Measurements from ENCODE around the gene ASB2. TPM values are rescaled to one million over a fixed set of nuclear protein-coding genes. Genes with fewer than 3 reads are reported as not detected.
A peak's percentile ranks its signal among the peaks of the same experiment; 100 is the strongest.

The ASB2 gene
- total and polyA plus RNA-seq, 2 of the 13 experiments (the other 11 are each of a cell fraction or from before 2014, with no cell fraction given), result 0.82 to 4.1 TPM

DNA sequence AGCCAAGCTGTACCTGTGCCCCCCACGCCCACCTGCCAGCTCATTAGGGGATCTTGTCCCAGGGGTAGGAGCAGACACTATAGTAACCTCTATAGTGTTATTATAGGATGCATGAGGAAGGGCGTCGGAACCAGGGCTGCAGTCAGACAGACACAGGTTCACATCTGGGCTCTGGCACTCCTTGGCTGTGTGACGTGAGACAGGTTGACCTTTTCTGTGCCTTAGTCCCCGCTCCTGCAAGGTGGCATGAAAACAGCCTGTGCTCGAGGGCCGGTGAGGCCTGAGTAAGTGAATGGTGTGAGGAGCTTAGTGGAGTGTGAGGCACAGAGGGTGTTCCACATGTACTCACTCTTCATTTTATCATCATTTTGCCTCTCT is 19.0 kb downstream of the ASB2 start:
- H3K27me3 ChIP-seq (ENCODE audit: control insufficient read depth in 1 of 2, insufficient read depth in 2 of 2, low read length in 2 of 2), result no peaks in the 10 kb centered on the region
- no peaks in the 10 kb centered on the region for H3K79me2 ChIP-seq (ENCODE audit: insufficient read depth, low read length)
- 81% methylated on average over 7 of the region's 7 CpGs for WGBS (ENCODE audit: low lambda C conversion rate)
- no peak overlapping the region for H2AFZ ChIP-seq (ENCODE audit: low read length)
- H3K9ac ChIP-seq (ENCODE audit: insufficient read depth, low read depth, low read length), result no peak overlapping the region
- ChIA-PET POLR2A (interaction anchor here (1.2 kb wide), 1 partner anchor 8 kb away, joined by 5 read pairs; no protein-coding TSS in a partner anchor), CTCF (ENCODE audit: low intra/inter-chr PET ratio, low total read pairs) (no interaction called here)
- no peak for DNase-seq (ENCODE audit: low spot score)
- H3K4me3 ChIP-seq (replicated peaks in 1 of 3; ENCODE audit: insufficient read depth in 1 of 3, low read depth in 2 of 3, low read length in 3 of 3), result peak overlapping the region in 1 of 3 experiments; percentile 18; a peak in 1 of 6 replicates
- no peaks in the 10 kb centered on the region for H3K36me3 ChIP-seq (replicated peaks in 1 of 2; ENCODE audit: control insufficient read depth in 1 of 2, insufficient read depth in 2 of 2, low read length in 2 of 2)
- in situ Hi-C loops (cut with HindIII; ENCODE audit: extremely low pct_ligation_motif_present, low pct_unique_long_range_greater_than_20kb), result no loop called here
- H3K4me2 ChIP-seq (ENCODE audit: low read depth, low read length), result peak overlapping the region; percentile 81
- peaks cover 89% of the 10 kb centered on the region for H3K4me1 ChIP-seq (ENCODE audit: insufficient read depth, low read length)
- H3K27ac ChIP-seq (ENCODE audit: extremely low read length, insufficient read depth, low read length), result no peak overlapping the region
- no peak for FAIRE-seq
- no peak for ATAC-seq
- intact Hi-C loops (cut with micrococcal nuclease; ENCODE audit: unreplicated experiment), result loop anchor here (10.0 kb wide), 1 partner anchor 177 kb away; no protein-coding TSS in a partner anchor
- BruUV-seq (replicated peaks), result no TSS peak
- H3K9me3 ChIP-seq (ENCODE audit: low read length), result no peaks in the 10 kb centered on the region
- TF ChIP-seq ZMAT3 (CRISPR knock-in tag; conservative IDR thresholded peaks at IDR 0.05), result no peak
- no peak for TF ChIP-seq ZNF543 (CRISPR knock-in tag; IDR thresholded peaks at IDR 0.05)
- TF ChIP-seq KDM3A (CRISPR knock-in tag; IDR thresholded peaks at IDR 0.05; ENCODE audit: low read depth), result no peak
- TF ChIP-seq JUNB (CRISPR knock-in tag; IDR thresholded peaks at IDR 0.05; ENCODE audit: borderline replicate concordance), result no peak
- TF ChIP-seq ZNF768 (CRISPR knock-in tag; IDR thresholded peaks at IDR 0.05), result peak; percentile 44; the same call in 1 of the 2 replicates
- no peak for TF ChIP-seq ZFP62 (CRISPR knock-in tag; IDR thresholded peaks at IDR 0.05)
- TF ChIP-seq XBP1 (CRISPR knock-in tag; IDR thresholded peaks at IDR 0.05), result no peak
- H4K20me1 ChIP-seq (ENCODE audit: insufficient read depth, low read length), result no peaks in the 10 kb centered on the region

- Histone ChIP-seq H3K4me2 (ENCODE audit: low read depth, low read length) (peak overlapping the region; percentile 81), H3K36me3 (replicated peaks in 1 of 2; ENCODE audit: control insufficient read depth in 1 of 2, insufficient read depth in 2 of 2, low read length in 2 of 2) (no peaks in the 10 kb centered on the region), H3K79me2 (ENCODE audit: insufficient read depth, low read length) (no peaks in the 10 kb centered on the region), H3K4me1 (ENCODE audit: insufficient read depth, low read length) (peaks cover 91% of the 10 kb centered on the region), H2AFZ (ENCODE audit: low read length) (no peak overlapping the region), H3K4me3 (replicated peaks in 1 of 3; ENCODE audit: insufficient read depth in 1 of 3, low read depth in 2 of 3, low read length in 3 of 3) (peak overlapping the region in 2 of 3 experiments; percentile 18 to 63; a peak in 4 of 6 replicates), H3K9me3 (ENCODE audit: low read length) (no peaks in the 10 kb centered on the region), H3K9ac (ENCODE audit: insufficient read depth, low read depth, low read length) (peak overlapping the region; percentile 55), H4K20me1 (ENCODE audit: insufficient read depth, low read length) (no peaks in the 10 kb centered on the region), H3K27me3 (ENCODE audit: control insufficient read depth in 1 of 2, insufficient read depth in 2 of 2, low read length in 2 of 2) (no peaks in the 10 kb centered on the region), H3K27ac (ENCODE audit: extremely low read length, insufficient read depth, low read length) (no peak overlapping the region)
- BruUV-seq (replicated peaks), result no TSS peak
- DNase-seq (ENCODE audit: low spot score), result no peak
- CTCF ChIA-PET (ENCODE audit: low intra/inter-chr PET ratio, low total read pairs), result no interaction called here
- intact Hi-C loops (cut with micrococcal nuclease; ENCODE audit: unreplicated experiment) (loop anchor here (10.0 kb wide), 1 partner anchor 178 kb away; no protein-coding TSS in a partner anchor), in situ Hi-C loops (cut with HindIII; ENCODE audit: extremely low pct_ligation_motif_present, low pct_unique_long_range_greater_than_20kb) (no loop called here)
- POLR2A ChIA-PET, result interaction anchor here (1.2 to 2.4 kb wide), 4 partner anchors 9 to 17 kb away, joined by 5 to 11 read pairs (median 8); no protein-coding TSS in a partner anchor
- 11% methylated on average over 11 of the region's 14 CpGs for WGBS (ENCODE audit: low lambda C conversion rate)
- ATAC-seq, result no peak
- no peak for FAIRE-seq
- TF ChIP-seq ZNF616 (CRISPR knock-in tag; IDR thresholded peaks at IDR 0.05; ENCODE audit: low read depth) (no peak), ZFP36L1 (CRISPR knock-in tag; IDR thresholded peaks at IDR 0.05) (no peak), KIAA2018 (CRISPR knock-in tag; IDR thresholded peaks at IDR 0.05; ENCODE audit: borderline replicate concordance) (no peak)
Observed at GRCh38 chr14:93956514-93957332, 19.6 kb downstream of the ASB2 start.
